GM18873 (cell line): ENCODE measurements around the gene F12.
"Not testable (repeated sequence)": the region's sequence is repeated elsewhere in the genome, so short reads cannot be mapped to it uniquely, and the experiment has no call there.

Experiments
- ATAC-seq: cut with Tn5 transposase; IDR thresholded peaks from one replicate; pipeline ENCODE4 v1.9.1; 2021; ENCODE audit warnings: mild to moderate bottlenecking, moderate library complexity, moderate number of reproducible peaks; ENCODE audit not compliant: unreplicated experiment, low FRiP score

The F12 gene

GRCh38 chr5:177420472-177420871, 11.1 kb upstream of the F12 start:
- ATAC-seq: not testable (repeated sequence)

GRCh38 chr5:177419046-177419445, 9.7 kb upstream of the F12 start:
- no peak for ATAC-seq

GRCh38 chr5:177417081-177417480, 7.7 kb upstream of the F12 start:
- ATAC-seq: not testable (repeated sequence)

GRCh38 chr5:177414481-177414880, 5.1 kb upstream of the F12 start:
- no peak for ATAC-seq

GRCh38 chr5:177412603-177413233, 3.4 kb upstream of the F12 start:
- no peak for ATAC-seq

- ATAC-seq: no peak
Observed at GRCh38 chr5:177410575-177410974, 1.2 kb upstream of the F12 start.

GRCh38 chr5:177405805-177406204, 3.6 kb downstream of the F12 start:
- ATAC-seq: no peak

- no peak for ATAC-seq
Observed at GRCh38 chr5:177405312-177405711, 4.1 kb downstream of the F12 start.

- ATAC-seq: no peak
Observed at GRCh38 chr5:177404641-177405179, 4.7 kb downstream of the F12 start.

GRCh38 chr5:177403792-177404640, 5.3 kb downstream of the F12 start:
- ATAC-seq: peak; percentile 79

GRCh38 chr5:177403102-177403791, 6.1 kb downstream of the F12 start:
- ATAC-seq: peak; percentile 13

GRCh38 chr5:177402271-177403043, 6.9 kb downstream of the F12 start:
- no peak for ATAC-seq

- no peak for ATAC-seq
Observed at GRCh38 chr5:177399997-177400868, 9.1 kb downstream of the F12 start, which contains the start of gene PFN3. PFN3 (minus strand) TSS chr5:177400661; CDS start chr5:177400576, 85 bp downstream.

GRCh38 chr5:177397875-177398390, 11.4 kb downstream of the F12 start:
- no peak for ATAC-seq

GRCh38 chr5:177396807-177397206, 12.6 kb downstream of the F12 start:
- ATAC-seq: no peak

- ATAC-seq: no peak
Observed at GRCh38 chr5:177396078-177396477, 13.3 kb downstream of the F12 start.

GRCh38 chr5:177393990-177394389, 15.4 kb downstream of the F12 start:
- no peak for ATAC-seq

GRCh38 chr5:177393206-177393765, 16.1 kb downstream of the F12 start:
- ATAC-seq: no peak

GRCh38 chr5:177392765-177393164, 16.6 kb downstream of the F12 start:
- ATAC-seq: no peak
